SK-N-SH (cell line): ENCODE results near the gene OR5AN1.

Experiments
- CHD2 ChIP-seq: fragments of 150-350 bp; IDR thresholded peaks from 2 replicates; pipeline ENCODE4 v1.6.1; 2018; ENCODE audit warnings: low read length; ENCODE audit not compliant: partially characterized antibody
- CTCF ChIP-seq: fragments of 200-600 bp; sonication (generic); IDR thresholded peaks from 2 replicates; pipeline ENCODE4 v1.6.1; 2017; ENCODE audit warnings: antibody characterized with exemption, mild to moderate bottlenecking, moderate library complexity
- ELF1 ChIP-seq: IDR thresholded peaks from 2 replicates; pipeline ENCODE4 v1.4.0; 2012
- MAX ChIP-seq: IDR thresholded peaks from 2 replicates; pipeline ENCODE4 v1.4.0; 2012; ENCODE audit warnings: low read depth
- POLR2AphosphoS5 ChIP-seq: IDR thresholded peaks from 2 replicates; pipeline ENCODE4 v1.6.1; 2012; ENCODE audit warnings: low read depth, low read length
- RCOR1 ChIP-seq: fragments of 150-350 bp; IDR thresholded peaks from 2 replicates; pipeline ENCODE4 v1.6.1; 2017; ENCODE audit warnings: antibody characterized with exemption, low read length
- SMC3 ChIP-seq: IDR thresholded peaks from 2 replicates; pipeline ENCODE4 v1.6.1; 2012; ENCODE audit warnings: low read depth, low read length, improper control_type of control experiment
- USF1 ChIP-seq: IDR thresholded peaks from 2 replicates; pipeline ENCODE4 v1.4.0; 2012; ENCODE audit warnings: low read depth, borderline replicate concordance
- USF2 ChIP-seq: fragments of 150-350 bp; IDR thresholded peaks from 2 replicates; pipeline ENCODE4 v1.6.1; 2017; ENCODE audit warnings: antibody characterized with exemption, low read length, low read depth, borderline replicate concordance
- YY1 ChIP-seq: IDR thresholded peaks from 2 replicates; pipeline ENCODE4 v1.4.0; 2012; ENCODE audit warnings: low read depth, mild to moderate bottlenecking

- TF ChIP-seq ELF1 (no peak), CTCF (no peak), USF1 (no peak), MAX (no peak), SMC3 (no peak), USF2 (no peak), POLR2AphosphoS5 (no peak), RCOR1 (no peak), YY1 (no peak), CHD2 (no peak)
Measured at GRCh38 chr11:59403546-59403945, 44.9 kb downstream of the OR5AN1 start.
